Mammary epithelial cell (primary cell): Measurements from ENCODE around the gene TECR.

Experiments
- EZH2 ChIP-seq: IDR thresholded peaks from 2 replicates; pipeline ENCODE4 v1.6.1; 2012; ENCODE audit warnings: low read length, inconsistent platforms, borderline replicate concordance
- TF ChIP-seq, protein P1 (sequence below), 2 donors: IDR thresholded peaks in 1 of 2; conservative IDR thresholded peaks in 1 of 2; 2 replicates each; pipeline ENCODE4 v1.5.1; 2011 to 2012; ENCODE audit warnings: inconsistent platforms in 2 of 2, low read length in 2 of 2, mild to moderate bottlenecking in 2 of 2, control low read depth in 1 of 2, low read depth in 1 of 2; ENCODE audit not compliant: insufficient read depth in 1 of 2; ENCODE audit errors: extremely low read depth in 1 of 2

DNA sequence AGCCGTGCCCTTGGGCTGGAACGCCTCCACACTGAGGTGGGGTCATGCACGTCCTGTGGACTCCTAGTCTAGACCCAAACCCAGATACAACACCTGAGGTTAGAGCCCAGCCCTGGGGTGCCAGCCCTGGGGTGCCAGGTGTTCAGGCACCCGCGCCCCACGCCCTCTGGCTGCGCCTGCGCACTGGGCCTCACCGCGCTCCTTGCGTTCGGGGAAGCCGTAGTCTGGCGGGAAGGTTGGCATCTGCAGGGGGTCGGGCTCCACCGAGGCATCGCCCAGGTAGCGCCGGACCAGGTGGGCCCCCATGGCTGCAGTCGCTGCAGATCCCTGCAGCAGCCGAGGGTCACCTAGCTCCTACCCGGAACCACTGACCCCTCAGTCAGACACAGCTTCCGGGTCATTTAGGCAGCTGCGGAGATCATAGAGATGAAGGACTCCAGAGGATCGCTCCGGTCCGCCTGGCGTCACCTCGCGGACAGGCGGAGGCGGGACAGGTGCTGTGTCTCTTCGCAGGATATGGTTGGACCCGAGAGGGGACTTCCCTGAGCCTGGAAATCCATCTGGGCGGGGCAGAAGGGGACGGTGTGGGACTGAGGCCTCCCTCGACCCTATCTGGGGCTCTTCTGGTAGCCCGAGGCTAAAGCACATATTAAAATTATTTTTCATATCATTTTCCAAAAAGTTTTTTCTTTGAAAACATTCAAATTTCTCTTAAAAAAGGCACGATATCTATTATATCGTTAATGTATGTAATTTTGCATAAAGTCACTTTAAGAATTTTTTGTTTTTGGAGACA is 42.5 kb downstream of the TECR start, which contains the start of gene NDUFB7:
- TF ChIP-seq, protein P1, sequence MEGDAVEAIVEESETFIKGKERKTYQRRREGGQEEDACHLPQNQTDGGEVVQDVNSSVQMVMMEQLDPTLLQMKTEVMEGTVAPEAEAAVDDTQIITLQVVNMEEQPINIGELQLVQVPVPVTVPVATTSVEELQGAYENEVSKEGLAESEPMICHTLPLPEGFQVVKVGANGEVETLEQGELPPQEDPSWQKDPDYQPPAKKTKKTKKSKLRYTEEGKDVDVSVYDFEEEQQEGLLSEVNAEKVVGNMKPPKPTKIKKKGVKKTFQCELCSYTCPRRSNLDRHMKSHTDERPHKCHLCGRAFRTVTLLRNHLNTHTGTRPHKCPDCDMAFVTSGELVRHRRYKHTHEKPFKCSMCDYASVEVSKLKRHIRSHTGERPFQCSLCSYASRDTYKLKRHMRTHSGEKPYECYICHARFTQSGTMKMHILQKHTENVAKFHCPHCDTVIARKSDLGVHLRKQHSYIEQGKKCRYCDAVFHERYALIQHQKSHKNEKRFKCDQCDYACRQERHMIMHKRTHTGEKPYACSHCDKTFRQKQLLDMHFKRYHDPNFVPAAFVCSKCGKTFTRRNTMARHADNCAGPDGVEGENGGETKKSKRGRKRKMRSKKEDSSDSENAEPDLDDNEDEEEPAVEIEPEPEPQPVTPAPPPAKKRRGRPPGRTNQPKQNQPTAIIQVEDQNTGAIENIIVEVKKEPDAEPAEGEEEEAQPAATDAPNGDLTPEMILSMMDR (conservative IDR thresholded peaks at IDR 0.05 in 1 of 2, IDR thresholded peaks at IDR 0.05 in 1 of 2; ENCODE audit: extremely low read depth in 1 of 2, insufficient read depth in 1 of 2, low read depth in 1 of 2, low read length in 2 of 2) = peak; percentile 68 to 85
- TF ChIP-seq EZH2 = no peak
